ENCODE measurements around the gene CYP2E1. TPM values are rescaled to one million over a fixed set of nuclear protein-coding genes. Genes with fewer than 3 reads are reported as not detected.
"Not testable (repeated sequence)": the region's sequence is repeated elsewhere in the genome, so short reads cannot be mapped to it uniquely, and the experiment has no call there.

CYP2E1 gene
- total and polyA plus RNA-seq, 3 donors from 2014 or later = 9.0 to 10.2 (median 9.6) TPM

- H3K27me3 ChIP-seq; H3K9me3 ChIP-seq; DNase-seq; H3K27ac ChIP-seq; H3K4me1 ChIP-seq; H3K36me3 ChIP-seq (ENCODE audit: low read depth, missing control alignments); H3K4me3 ChIP-seq: not testable (repeated sequence)
- WGBS, 2 donors = 89 to 91% methylated on average over 1 of the region's 1 CpG
- intact Hi-C loops (cut with DNase I; ENCODE audit: low total_unique reads) = loop anchor here (10.0 kb wide), 1 partner anchor 149 kb away; the partner anchor contains the start of gene SPRN
Measured at GRCh38 chr10:133573460-133573859, 46.3 kb downstream of the CYP2E1 start.

DNA sequence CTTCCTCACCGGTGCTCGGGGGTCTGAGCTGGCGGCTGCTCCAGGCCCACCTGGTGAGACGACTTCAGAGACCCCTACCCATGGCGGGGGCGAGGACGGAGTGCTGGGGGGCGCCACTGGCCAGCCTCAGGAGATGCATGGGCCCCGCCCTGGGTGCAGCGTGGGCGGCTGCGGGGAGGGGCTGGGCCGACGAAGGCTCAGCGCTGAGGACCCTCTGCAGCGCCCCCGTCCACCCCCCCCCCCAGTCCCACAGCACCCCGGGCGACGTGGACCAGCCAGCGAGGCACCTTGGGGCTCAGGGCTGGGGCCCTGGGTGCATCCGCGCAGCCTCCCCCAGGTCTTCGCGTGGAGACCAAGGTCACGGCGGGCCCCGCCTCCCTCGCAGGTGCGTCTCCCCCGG, 49.9 kb downstream of the CYP2E1 start:
- H3K36me3 ChIP-seq (ENCODE audit: low read depth, missing control alignments); H3K4me1 ChIP-seq; H3K9me3 ChIP-seq; DNase-seq; H3K27ac ChIP-seq; H3K27me3 ChIP-seq; H3K4me3 ChIP-seq: not testable (repeated sequence)
- WGBS, 2 donors = no CpG with 5 or more reads among the region's 31 CpGs
- intact Hi-C loops (cut with DNase I; ENCODE audit: low total_unique reads) = loop anchor here (10.0 kb wide), 1 partner anchor 152 kb away; the partner anchor contains the start of gene SPRN

Other genes with a start within 250 kb of the CYP2E1 start
- 100 to 1,000 TPM in 1 of 2 donors, 10 to 100 TPM in 1; 84.3 to 101 TPM for gene TUBGCP2, start 218.5 kb upstream of the CYP2E1 start, total RNA-seq
- gene TUBGCP2, start 218.5 kb upstream of the CYP2E1 start, polyA plus RNA-seq (ENCODE audit: insufficient read depth, low read depth, low replicate concordance) = 76.0 TPM
- 10 to 100 TPM; 46.5 to 50.5 TPM for gene ZNF511, start 218.4 kb upstream of the CYP2E1 start, total RNA-seq
- 39.6 TPM for gene ZNF511, start 218.4 kb upstream of the CYP2E1 start, polyA plus RNA-seq (ENCODE audit: insufficient read depth, low read depth, low replicate concordance)
- gene CALY, start 190.5 kb upstream of the CYP2E1 start, total RNA-seq = 10 to 100 TPM; 19.2 to 35.5 TPM
- 4.9 TPM for gene CALY, start 190.5 kb upstream of the CYP2E1 start, polyA plus RNA-seq (ENCODE audit: insufficient read depth, low read depth, low replicate concordance)
- 10 to 100 TPM; 10.1 to 24.6 TPM for gene PRAP1, start 180.0 kb upstream of the CYP2E1 start, total RNA-seq
- gene PRAP1, start 180.0 kb upstream of the CYP2E1 start, polyA plus RNA-seq (ENCODE audit: insufficient read depth, low read depth, low replicate concordance) = 11.3 TPM
- gene FUOM, start 169.3 kb upstream of the CYP2E1 start, total RNA-seq = 10 to 100 TPM in 1 of 2 donors, 1 to 10 TPM in 1; 9.5 to 12.8 TPM
- gene FUOM, start 169.3 kb upstream of the CYP2E1 start, polyA plus RNA-seq (ENCODE audit: insufficient read depth, low read depth, low replicate concordance) = 13.6 TPM
- gene ECHS1, start 154.0 kb upstream of the CYP2E1 start, total RNA-seq = 100 to 1,000 TPM; 104 to 118 TPM
- gene ECHS1, start 154.0 kb upstream of the CYP2E1 start, polyA plus RNA-seq (ENCODE audit: insufficient read depth, low read depth, low replicate concordance) = 118 TPM
- gene PAOX, start 148.1 kb upstream of the CYP2E1 start, total RNA-seq = 10 to 100 TPM; 24.8 to 49.5 TPM
- 91.5 TPM for gene PAOX, start 148.1 kb upstream of the CYP2E1 start, polyA plus RNA-seq (ENCODE audit: insufficient read depth, low read depth, low replicate concordance)
- gene MTG1, start 133.2 kb upstream of the CYP2E1 start, total RNA-seq = 10 to 100 TPM; 72.9 to 84.8 TPM
- 76.1 TPM for gene MTG1, start 133.2 kb upstream of the CYP2E1 start, polyA plus RNA-seq (ENCODE audit: insufficient read depth, low read depth, low replicate concordance)
- 1 to 10 TPM; 1.7 to 1.8 TPM for gene SPRN, start 102.7 kb upstream of the CYP2E1 start, total RNA-seq
- gene SPRN, start 102.7 kb upstream of the CYP2E1 start, polyA plus RNA-seq (ENCODE audit: insufficient read depth, low read depth, low replicate concordance) = 2.7 TPM
- gene SCART1, start 73.4 kb upstream of the CYP2E1 start, total RNA-seq = 10 to 100 TPM; 11.6 to 13.1 TPM
- gene SCART1, start 73.4 kb upstream of the CYP2E1 start, polyA plus RNA-seq (ENCODE audit: insufficient read depth, low read depth, low replicate concordance) = 1.6 TPM
- gene SYCE1, start 38.2 kb downstream of the CYP2E1 start, total RNA-seq = 10 to 100 TPM; 43.4 to 78.2 TPM
- 139 TPM for gene SYCE1, start 38.2 kb downstream of the CYP2E1 start, polyA plus RNA-seq (ENCODE audit: insufficient read depth, low read depth, low replicate concordance)
- gene FRG2B, start 99.4 kb downstream of the CYP2E1 start, total RNA-seq = not detected
- gene FRG2B, start 99.4 kb downstream of the CYP2E1 start, polyA plus RNA-seq (ENCODE audit: insufficient read depth, low read depth, low replicate concordance) = not detected